WTC11 (cell line): ENCODE measurements around the gene REC8. TPM values are rescaled to one million over a fixed set of nuclear protein-coding genes. Genes with fewer than 3 reads are reported as not detected.

Experiments used
- ARID4B ChIP-seq: sonication (generic); formaldehyde crosslinking; IDR thresholded peaks from 2 replicates; pipeline ENCODE4 v1.8.0; 2023; ENCODE audit warnings: missing genetic modification reagents, mild to moderate bottlenecking, borderline replicate concordance
- ATF3 ChIP-seq: sonication (generic); formaldehyde crosslinking; conservative IDR thresholded peaks from 2 replicates; pipeline ENCODE4 v1.8.1; 2022; ENCODE audit warnings: mild to moderate bottlenecking, missing genetic modification reagents
- CREM ChIP-seq: sonication (generic); formaldehyde crosslinking; IDR thresholded peaks from 2 replicates; pipeline ENCODE4 v1.8.1; 2022; ENCODE audit warnings: mild to moderate bottlenecking, missing genetic modification reagents, moderate library complexity
- E2F5 ChIP-seq: sonication (generic); formaldehyde crosslinking; IDR thresholded peaks from 2 replicates; pipeline ENCODE4 v1.8.1; 2022; ENCODE audit warnings: mild to moderate bottlenecking, moderate library complexity, missing genetic modification reagents
- EMX1 ChIP-seq: fragments of 250-450 bp; sonication (Bioruptor Pico); IDR thresholded peaks from 2 replicates; pipeline ENCODE4 v1.8.0; 2021; ENCODE audit warnings: mild to moderate bottlenecking
- ERG ChIP-seq: fragments of 250-450 bp; sonication (Bioruptor Pico); IDR thresholded peaks from 2 replicates; pipeline ENCODE4 v1.8.0; 2021; ENCODE audit warnings: mild to moderate bottlenecking
- FOXP4 ChIP-seq: sonication (generic); formaldehyde crosslinking; IDR thresholded peaks from 2 replicates; pipeline ENCODE4 v1.8.0; 2022; ENCODE audit warnings: mild to moderate bottlenecking, missing genetic modification reagents
- GTF2I ChIP-seq: fragments of 250-450 bp; sonication (Bioruptor Pico); conservative IDR thresholded peaks from 2 replicates; pipeline ENCODE4 v1.4.0; 2021; ENCODE audit warnings: mild to moderate bottlenecking
- KAT7 ChIP-seq: sonication (generic); formaldehyde crosslinking; IDR thresholded peaks from 2 replicates; pipeline ENCODE4 v1.8.1; 2023; ENCODE audit warnings: missing genetic modification reagents, mild to moderate bottlenecking, borderline replicate concordance
- MXD4 ChIP-seq: fragments of 250-450 bp; sonication (Bioruptor Pico); IDR thresholded peaks from 2 replicates; pipeline ENCODE4 v1.8.0; 2021; ENCODE audit warnings: mild to moderate bottlenecking, moderate library complexity, borderline replicate concordance
- PRRX2 ChIP-seq: fragments of 250-450 bp; sonication (Bioruptor Pico); IDR thresholded peaks from 2 replicates; pipeline ENCODE4 v1.8.0; 2021; ENCODE audit warnings: mild to moderate bottlenecking
- ZNF219 ChIP-seq: sonication (generic); formaldehyde crosslinking; IDR thresholded peaks from 2 replicates; pipeline ENCODE4 v1.8.0; 2023; ENCODE audit warnings: missing genetic modification reagents, mild to moderate bottlenecking, borderline replicate concordance
- ZNF317 ChIP-seq: sonication (generic); formaldehyde crosslinking; IDR thresholded peaks from 2 replicates; pipeline ENCODE4 v1.8.1; 2023; ENCODE audit warnings: low read depth, mild to moderate bottlenecking, moderate library complexity, missing genetic modification reagents, borderline replicate concordance
- ZNF512 ChIP-seq: sonication (generic); formaldehyde crosslinking; IDR thresholded peaks from 2 replicates; pipeline ENCODE4 v1.8.1; 2022; ENCODE audit warnings: missing genetic modification reagents, borderline replicate concordance
- total RNA-seq: library from RNA; stranded (reverse); gene quantifications from 3 replicates; pipeline ENCODE4 v1.2.3, GENCODE V29; 2021

The REC8 gene
- total RNA-seq, 1 experiment from 2014 or later: 32.2 TPM

GRCh38 chr14:24171422-24172260, at the start of gene REC8 (continued):
- TF ChIP-seq ZNF512 (CRISPR knock-in tag) (no peak), EMX1 (no peak), GTF2I (CRISPR knock-in tag) (peak; percentile 76), ERG (CRISPR knock-in tag) (no peak), FOXP4 (CRISPR knock-in tag) (peak; percentile 17; the same call in 1 of the 2 replicates), ARID4B (CRISPR knock-in tag) (0 out of 2 replicates have a peak, but pooled peaks have one; percentile 41), PRRX2 (CRISPR knock-in tag) (no peak), ZNF317 (0 out of 2 replicates have a peak, but pooled peaks have one; percentile 23), MXD4 (CRISPR knock-in tag) (no peak), KAT7 (CRISPR knock-in tag) (no peak), CREM (CRISPR knock-in tag) (0 out of 2 replicates have a peak, but pooled peaks have one; percentile 62), E2F5 (CRISPR knock-in tag) (peak; percentile 76; the same call in 1 of the 2 replicates), ZNF219 (CRISPR knock-in tag) (no peak), ATF3 (CRISPR knock-in tag) (no peak)
